ENCODE results near the gene CSH1. TPM values are rescaled to one million over a fixed set of nuclear protein-coding genes. Genes with fewer than 3 reads are reported as not detected.

The CSH1 gene
- total and polyA plus RNA-seq, 4 donors: not detected

- no peak overlapping the region for H3K9ac ChIP-seq (ENCODE audit: low read depth in 1 of 2, low read length in 2 of 2)
- H3K9me3 ChIP-seq (ENCODE audit: control insufficient read depth in 4 of 4, low read length in 3 of 4): no peaks in the 10 kb centered on the region
- 95% methylated on average over 7 of the region's 7 CpGs for WGBS
- no peak for DNase-seq (ENCODE audit: low spot score)
- TF ChIP-seq RXRA (IDR thresholded peaks at IDR 0.05): no peak
- no peak for TF ChIP-seq JUND (IDR thresholded peaks at IDR 0.05)
- TF ChIP-seq HNF4A (conservative IDR thresholded peaks at IDR 0.05): no peak
- no peak for TF ChIP-seq REST (IDR thresholded peaks at IDR 0.05)
- no peak for TF ChIP-seq CTCF (IDR thresholded peaks at IDR 0.05; ENCODE audit: low read depth, low read length, missing input control)
- TF ChIP-seq NR2F2 (IDR thresholded peaks at IDR 0.05): no peak
- no peak for TF ChIP-seq EGR1 (IDR thresholded peaks at IDR 0.05; ENCODE audit: low read depth in 2 of 2)
- no peak for TF ChIP-seq HNF4G (IDR thresholded peaks at IDR 0.05)
- no peak for TF ChIP-seq RAD21 (IDR thresholded peaks at IDR 0.05)
- H3K4me1 ChIP-seq (ENCODE audit: control insufficient read depth in 4 of 4, insufficient read depth in 4 of 4, low read length in 3 of 4): peaks cover 0 to 3% (median 0%) of the 10 kb centered on the region in 4 donors
- H3K4me3 ChIP-seq (ENCODE audit: low read depth in 1 of 3, low read length in 3 of 3): no peak overlapping the region
- H3K27ac ChIP-seq (ENCODE audit: low read depth in 1 of 2, low read length in 2 of 2): no peak overlapping the region
- no peaks in the 10 kb centered on the region for H3K36me3 ChIP-seq (ENCODE audit: control insufficient read depth in 4 of 4, insufficient read depth in 3 of 4, low read depth in 1 of 4, low read length in 3 of 4)
- H3K27me3 ChIP-seq (ENCODE audit: control insufficient read depth in 4 of 4, insufficient read depth in 4 of 4, low read length in 3 of 4): no peaks in the 10 kb centered on the region
Measured at GRCh38 chr17:63914471-63914870, 18.1 kb upstream of the CSH1 start.

GRCh38 chr17:63911657-63912100 is 15.3 kb upstream of the CSH1 start:
- DNase-seq (ENCODE audit: low spot score): peak; percentile 72
- no peaks in the 10 kb centered on the region for H3K27me3 ChIP-seq (ENCODE audit: control insufficient read depth in 4 of 4, insufficient read depth in 4 of 4, low read length in 3 of 4)
- no peak overlapping the region for H3K9ac ChIP-seq (ENCODE audit: low read depth in 1 of 2, low read length in 2 of 2)
- WGBS: 40% methylated on average over 8 of the region's 8 CpGs
- TF ChIP-seq YY1 (IDR thresholded peaks at IDR 0.05) (no peak), ATF3 (IDR thresholded peaks at IDR 0.05) (no peak), RAD21 (IDR thresholded peaks at IDR 0.05) (peak; percentile 44 to 65), HNF4A (conservative IDR thresholded peaks at IDR 0.05) (no peak), CTCF (IDR thresholded peaks at IDR 0.05; ENCODE audit: low read depth, low read length, missing input control) (peak; percentile 66), GABPA (IDR thresholded peaks at IDR 0.05 in 1 of 2, conservative IDR thresholded peaks at IDR 0.05 in 1 of 2) (no peak), ZBTB33 (IDR thresholded peaks at IDR 0.05) (no peak)
- H3K4me1 ChIP-seq (ENCODE audit: control insufficient read depth in 4 of 4, insufficient read depth in 4 of 4, low read length in 3 of 4): peaks cover 0 to 2% (median 0%) of the 10 kb centered on the region in 4 donors
- no peaks in the 10 kb centered on the region for H3K36me3 ChIP-seq (ENCODE audit: control insufficient read depth in 4 of 4, insufficient read depth in 3 of 4, low read depth in 1 of 4, low read length in 3 of 4)
- no peak overlapping the region for H3K4me3 ChIP-seq (ENCODE audit: low read depth in 1 of 3, low read length in 3 of 3)
- H3K9me3 ChIP-seq (ENCODE audit: control insufficient read depth in 4 of 4, low read length in 3 of 4): no peaks in the 10 kb centered on the region
- no peak overlapping the region for H3K27ac ChIP-seq (ENCODE audit: low read depth in 1 of 2, low read length in 2 of 2)

All from liver (tissue), 9 donors.